OCI-LY1 (cell line): ENCODE results near the gene STEAP2.

Experiments used
- H2AFZ ChIP-seq: fragments of 200-600 bp; sonication (generic), shearing (Covaris generic); 2 replicates; pipeline ENCODE4 v1.6.0; 2014; ENCODE audit warnings: antibody characterized with exemption, mild to moderate bottlenecking, low read length
- H3F3A ChIP-seq: fragments of 200-600 bp; sonication (generic), shearing (Covaris generic); 2 replicates; pipeline ENCODE4 v1.6.0; 2014; ENCODE audit warnings: mild to moderate bottlenecking, antibody characterized with exemption, low read length, moderate library complexity; ENCODE audit not compliant: insufficient read depth
- H3K27ac ChIP-seq: fragments of 200-600 bp; sonication (generic); 2 replicates; pipeline ENCODE4 v1.5.1; 2014; ENCODE audit warnings: low read length, mixed run types, mild to moderate bottlenecking, low read depth; ENCODE audit not compliant: poor library complexity, severe bottlenecking
- H3K27me3 ChIP-seq: fragments of 200-600 bp; sonication (generic); 2 replicates; pipeline ENCODE4 v1.6.0; 2014; ENCODE audit warnings: antibody characterized with exemption, mild to moderate bottlenecking, low read length, moderate library complexity; ENCODE audit not compliant: insufficient read depth
- H3K36me3 ChIP-seq: fragments of 200-600 bp; sonication (generic); 2 replicates; pipeline ENCODE4 v1.6.1; 2014; ENCODE audit warnings: mild to moderate bottlenecking, antibody characterized with exemption, low read length, moderate library complexity, mixed read lengths; ENCODE audit not compliant: insufficient read depth
- H3K4me1 ChIP-seq: fragments of 200-600 bp; sonication (generic); 2 replicates; pipeline ENCODE4 v1.5.1; 2014; ENCODE audit warnings: mild to moderate bottlenecking, low read length, moderate library complexity; ENCODE audit not compliant: insufficient read depth, severe bottlenecking
- H3K4me2 ChIP-seq: fragments of 200-600 bp; sonication (generic), shearing (Covaris generic); 2 replicates; pipeline ENCODE4 v1.6.1; 2014; ENCODE audit warnings: low read length
- H3K4me3 ChIP-seq: fragments of 200-600 bp; sonication (generic); 2 replicates; pipeline ENCODE4 v1.5.1; 2014; ENCODE audit warnings: low read length, low read depth, mild to moderate bottlenecking, mixed read lengths; ENCODE audit not compliant: poor library complexity, severe bottlenecking
- H3K79me2 ChIP-seq: fragments of 200-600 bp; shearing (Covaris generic); 2 replicates; pipeline ENCODE4 v1.6.1; 2016; ENCODE audit warnings: mixed run types, low read length, mixed read lengths; ENCODE audit not compliant: insufficient read depth
- H3K9ac ChIP-seq: fragments of 200-600 bp; sonication (generic), shearing (Covaris generic); 2 replicates; pipeline ENCODE4 v1.6.1; 2014; ENCODE audit warnings: mild to moderate bottlenecking, low read length, mixed read lengths
- H3K9me2 ChIP-seq: fragments of 200-600 bp; sonication (generic), shearing (Covaris generic); 2 replicates; pipeline ENCODE4 v1.6.1; 2014; ENCODE audit warnings: low read depth, mild to moderate bottlenecking, low read length, mixed read lengths
- H3K9me3 ChIP-seq: fragments of 200-600 bp; shearing (Covaris generic); 2 replicates; pipeline ENCODE4 v1.6.1; 2014; ENCODE audit warnings: low read length, mixed read lengths
- H4K20me1 ChIP-seq: fragments of 200-600 bp; sonication (generic), shearing (Covaris generic); 2 replicates; pipeline ENCODE4 v1.6.0; 2016; ENCODE audit warnings: mild to moderate bottlenecking, low read length; ENCODE audit not compliant: insufficient read depth
- CTCF ChIP-seq: fragments of 200-600 bp; sonication (generic), shearing (Covaris generic); IDR thresholded peaks from 2 replicates; pipeline ENCODE4 v1.5.1; 2017; ENCODE audit warnings: mild to moderate bottlenecking, antibody characterized with exemption, low read length, moderate library complexity, mixed read lengths
- EZH2 ChIP-seq: fragments of 200-600 bp; sonication (generic), shearing (Covaris generic); IDR thresholded peaks from 2 replicates; pipeline ENCODE4 v1.8.0; 2017; ENCODE audit warnings: borderline replicate concordance, mixed run types, mild to moderate bottlenecking, antibody characterized with exemption, low read length, moderate library complexity, mixed read lengths

Gene STEAP2

DNA sequence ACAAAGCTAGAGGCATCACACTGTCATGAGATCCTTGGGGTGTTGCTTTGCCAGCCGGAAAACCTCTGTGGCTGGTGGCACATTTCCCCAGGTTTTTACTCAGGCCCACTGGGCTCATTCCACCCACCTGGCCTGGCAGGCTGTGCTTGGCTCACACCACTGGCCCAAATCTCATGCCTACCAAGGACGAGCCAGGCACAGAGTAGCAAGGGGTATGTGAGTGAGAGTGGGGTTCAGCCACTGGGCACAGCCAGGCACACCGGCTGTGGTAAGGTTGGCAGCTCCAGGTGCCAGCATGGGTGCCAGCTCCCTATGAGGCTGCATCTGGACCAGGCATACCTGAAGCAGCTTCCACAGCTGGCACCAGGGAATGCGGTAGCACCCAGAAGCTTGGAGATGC is 35.9 kb upstream of the STEAP2 start:
- H3K4me3 ChIP-seq, result no peak overlapping the region
- no peaks in the 10 kb centered on the region for H3F3A ChIP-seq
- H2AFZ ChIP-seq, result no peak overlapping the region
- TF ChIP-seq EZH2 (no peak), CTCF (no peak)
- no peaks in the 10 kb centered on the region for H3K36me3 ChIP-seq
- no peak overlapping the region for H3K27ac ChIP-seq
- H3K79me2 ChIP-seq, result no peaks in the 10 kb centered on the region
- H3K27me3 ChIP-seq, result no peaks in the 10 kb centered on the region
- no peaks in the 10 kb centered on the region for H3K9me2 ChIP-seq
- 0 out of 2 replicates have a peak, but pooled peaks cover 3% of the 10 kb centered on the region for H3K9me3 ChIP-seq
- H3K9ac ChIP-seq, result no peak overlapping the region
- no peaks in the 10 kb centered on the region for H3K4me1 ChIP-seq
- no peak overlapping the region for H3K4me2 ChIP-seq
- H4K20me1 ChIP-seq, result no peaks in the 10 kb centered on the region

GRCh38 chr7:90176195-90176594 is 35.3 kb upstream of the STEAP2 start:
- no peaks in the 10 kb centered on the region for H3K4me1 ChIP-seq
- H3K4me3 ChIP-seq, result no peak overlapping the region
- H3K27ac ChIP-seq, result no peak overlapping the region
- no peak overlapping the region for H3K4me2 ChIP-seq
- H3K36me3 ChIP-seq, result no peaks in the 10 kb centered on the region
- no peak overlapping the region for H3K9ac ChIP-seq
- H3K9me3 ChIP-seq, result 0 out of 2 replicates have a peak, but pooled peaks cover 3% of the 10 kb centered on the region
- TF ChIP-seq EZH2 (no peak), CTCF (no peak)
- no peaks in the 10 kb centered on the region for H4K20me1 ChIP-seq
- H3K9me2 ChIP-seq, result no peaks in the 10 kb centered on the region
- no peak overlapping the region for H2AFZ ChIP-seq
- H3F3A ChIP-seq, result no peaks in the 10 kb centered on the region
- no peaks in the 10 kb centered on the region for H3K79me2 ChIP-seq
- H3K27me3 ChIP-seq, result no peaks in the 10 kb centered on the region

DNA sequence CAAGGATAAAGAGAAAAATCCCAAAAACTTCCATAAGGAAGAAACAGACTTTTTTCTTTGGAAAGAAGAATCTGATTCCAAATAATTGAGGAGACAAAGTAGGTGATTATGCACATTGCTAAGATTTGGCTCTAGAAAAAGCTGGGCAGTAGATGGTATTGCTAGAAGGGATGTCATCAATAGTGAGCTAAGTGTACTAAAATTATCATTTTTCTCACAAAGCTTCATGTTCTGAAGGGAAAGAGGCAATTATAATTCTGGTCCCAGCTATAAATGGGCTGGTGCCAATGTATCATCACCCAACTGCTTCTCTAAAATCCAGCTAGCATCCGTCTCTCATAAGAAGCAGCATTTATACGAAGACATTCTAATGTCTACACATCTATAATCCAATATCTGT is 33.4 kb upstream of the STEAP2 start:
- Histone ChIP-seq H3K79me2 (no peaks in the 10 kb centered on the region), H3K27me3 (no peaks in the 10 kb centered on the region), H3K4me1 (no peaks in the 10 kb centered on the region), H2AFZ (no peak overlapping the region), H3K27ac (no peak overlapping the region), H3F3A (no peaks in the 10 kb centered on the region), H3K9ac (no peak overlapping the region), H3K9me2 (no peaks in the 10 kb centered on the region), H3K36me3 (no peaks in the 10 kb centered on the region), H4K20me1 (no peaks in the 10 kb centered on the region), H3K4me2 (no peak overlapping the region), H3K9me3 (0 out of 2 replicates have a peak, but pooled peaks cover 3% of the 10 kb centered on the region), H3K4me3 (no peak overlapping the region)
- no peak for TF ChIP-seq EZH2

- Histone ChIP-seq H3K27ac (no peak overlapping the region), H2AFZ (no peak overlapping the region), H3K4me1 (no peaks in the 10 kb centered on the region), H3K27me3 (no peaks in the 10 kb centered on the region), H3K9me2 (no peaks in the 10 kb centered on the region), H4K20me1 (no peaks in the 10 kb centered on the region), H3K4me2 (no peak overlapping the region), H3K36me3 (no peaks in the 10 kb centered on the region), H3K9me3 (0 out of 2 replicates have a peak, but pooled peaks cover 3% of the 10 kb centered on the region), H3K79me2 (no peaks in the 10 kb centered on the region), H3F3A (no peaks in the 10 kb centered on the region), H3K9ac (no peak overlapping the region), H3K4me3 (no peak overlapping the region)
- TF ChIP-seq EZH2, result no peak
- no peak for TF ChIP-seq CTCF
These were observed 32.8 kb upstream of the STEAP2 start for GRCh38 chr7:90178679-90179278.
